ENCODE measurements around the gene SPRY2.

- TF ChIP-seq, protein P1, sequence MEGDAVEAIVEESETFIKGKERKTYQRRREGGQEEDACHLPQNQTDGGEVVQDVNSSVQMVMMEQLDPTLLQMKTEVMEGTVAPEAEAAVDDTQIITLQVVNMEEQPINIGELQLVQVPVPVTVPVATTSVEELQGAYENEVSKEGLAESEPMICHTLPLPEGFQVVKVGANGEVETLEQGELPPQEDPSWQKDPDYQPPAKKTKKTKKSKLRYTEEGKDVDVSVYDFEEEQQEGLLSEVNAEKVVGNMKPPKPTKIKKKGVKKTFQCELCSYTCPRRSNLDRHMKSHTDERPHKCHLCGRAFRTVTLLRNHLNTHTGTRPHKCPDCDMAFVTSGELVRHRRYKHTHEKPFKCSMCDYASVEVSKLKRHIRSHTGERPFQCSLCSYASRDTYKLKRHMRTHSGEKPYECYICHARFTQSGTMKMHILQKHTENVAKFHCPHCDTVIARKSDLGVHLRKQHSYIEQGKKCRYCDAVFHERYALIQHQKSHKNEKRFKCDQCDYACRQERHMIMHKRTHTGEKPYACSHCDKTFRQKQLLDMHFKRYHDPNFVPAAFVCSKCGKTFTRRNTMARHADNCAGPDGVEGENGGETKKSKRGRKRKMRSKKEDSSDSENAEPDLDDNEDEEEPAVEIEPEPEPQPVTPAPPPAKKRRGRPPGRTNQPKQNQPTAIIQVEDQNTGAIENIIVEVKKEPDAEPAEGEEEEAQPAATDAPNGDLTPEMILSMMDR (IDR thresholded peaks at IDR 0.05), result no peak
- TF ChIP-seq POLR2A (IDR thresholded peaks at IDR 0.05) (no peak), POLR2AphosphoS5 (IDR thresholded peaks at IDR 0.05) (no peak)
Measured at GRCh38 chr13:80345771-80346510, 5.0 kb upstream of the SPRY2 start.

Measured in stomach (tissue), 4 donors.